ENCODE data around the gene ACY1. TPM values are rescaled to one million over a fixed set of nuclear protein-coding genes. Genes with fewer than 3 reads are reported as not detected.

ACY1 gene
- total RNA-seq, 1 donor from 2014 or later = 58.0 TPM

DNA sequence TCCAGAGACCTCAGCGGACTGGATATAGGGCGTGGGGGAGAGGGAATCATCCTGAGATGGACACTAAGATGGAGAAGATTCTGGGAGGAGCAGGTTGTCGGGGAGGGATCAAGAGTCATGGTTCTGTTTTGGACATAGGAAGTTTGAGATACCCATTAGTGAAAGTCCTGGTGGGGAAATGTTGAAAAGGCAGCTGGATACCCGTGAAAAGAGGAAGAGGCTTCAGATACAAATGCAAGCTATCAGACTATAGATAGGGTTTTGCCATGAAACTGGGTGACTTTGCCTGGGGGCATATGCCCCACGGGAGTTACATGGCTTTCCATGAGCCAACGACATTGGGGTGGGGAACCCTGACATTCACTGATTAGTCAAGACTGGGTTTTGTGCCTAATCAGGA is 29.2 kb upstream of the ACY1 start:
- no peak overlapping the region for H3K27ac Mint-ChIP-seq
- DNase-seq (ENCODE audit: low spot score) = no peak
- peaks cover 4% of the 10 kb centered on the region for H3K36me3 Mint-ChIP-seq (ENCODE audit: low read depth)
- no peak overlapping the region for H3K4me3 Mint-ChIP-seq
- no peaks in the 10 kb centered on the region for H3K9me3 Mint-ChIP-seq
- no peaks in the 10 kb centered on the region for H3K4me1 Mint-ChIP-seq (ENCODE audit: low read depth)
- H3K27me3 Mint-ChIP-seq (ENCODE audit: insufficient read depth) = peaks cover 38% of the 10 kb centered on the region
- intact Hi-C loops (cut with micrococcal nuclease) = no loop called here

DNA sequence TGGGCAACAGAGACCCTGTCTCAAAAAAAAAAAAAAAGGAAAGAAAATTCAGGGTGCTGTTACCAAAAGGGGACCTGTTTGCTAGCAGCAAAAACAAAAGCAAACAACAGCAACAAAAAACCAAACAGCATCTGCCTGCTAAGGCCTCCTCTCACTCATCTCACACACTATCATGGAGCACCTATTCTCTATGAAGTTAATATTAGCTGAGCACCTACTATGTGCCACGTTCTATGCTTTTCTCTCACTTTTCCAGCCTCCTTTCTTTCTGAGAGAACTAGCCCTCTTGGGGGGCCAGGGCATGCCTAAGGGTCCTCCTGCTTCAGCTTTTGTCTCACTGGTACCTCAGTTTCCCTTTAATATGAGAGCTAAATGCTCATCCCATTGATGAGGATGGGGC is 28.6 kb upstream of the ACY1 start:
- Mint-ChIP-seq H3K27me3 (ENCODE audit: insufficient read depth) (peaks cover 38% of the 10 kb centered on the region), H3K4me3 (no peak overlapping the region), H3K4me1 (ENCODE audit: low read depth) (no peaks in the 10 kb centered on the region), H3K9me3 (no peaks in the 10 kb centered on the region), H3K27ac (no peak overlapping the region), H3K36me3 (ENCODE audit: low read depth) (peaks cover 4% of the 10 kb centered on the region)
- intact Hi-C loops (cut with micrococcal nuclease) = no loop called here
- DNase-seq (ENCODE audit: low spot score) = no peak

DNA sequence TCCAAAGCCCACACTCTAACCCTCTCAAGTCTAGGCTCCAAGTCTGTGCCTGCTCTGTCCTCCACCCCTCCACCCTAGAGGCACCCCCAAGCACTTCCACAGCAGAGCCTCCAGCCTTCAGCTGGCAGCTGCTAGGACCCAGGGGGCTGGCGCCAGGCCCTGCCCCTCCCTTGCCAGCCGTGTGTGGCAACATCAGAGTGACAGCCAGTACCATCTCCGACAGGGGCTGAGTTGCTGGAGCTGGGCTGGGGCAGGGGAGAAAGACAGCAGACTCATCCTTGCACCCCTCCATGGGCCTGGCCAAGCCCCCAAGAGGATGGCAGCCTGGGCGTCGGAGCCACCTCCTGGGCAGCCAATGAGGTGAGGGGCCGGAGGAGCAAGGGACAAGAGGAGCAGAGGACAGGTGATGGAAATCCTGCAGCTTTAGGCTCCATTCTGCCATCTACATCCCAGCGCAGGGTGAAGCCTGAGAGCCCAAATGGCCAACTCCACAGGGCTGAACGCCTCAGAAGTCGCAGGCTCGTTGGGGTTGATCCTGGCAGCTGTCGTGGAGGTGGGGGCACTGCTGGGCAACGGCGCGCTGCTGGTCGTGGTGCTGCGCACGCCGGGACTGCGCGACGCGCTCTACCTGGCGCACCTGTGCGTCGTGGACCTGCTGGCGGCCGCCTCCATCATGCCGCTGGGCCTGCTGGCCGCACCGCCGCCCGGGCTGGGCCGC is 28.0 kb upstream of the ACY1 start, which contains the start of gene GPR62:
Gene GPR62, plus strand, starts transcription at position 207 of the 718 bp plus-strand sequence. Its CDS starts 272 bp downstream, at position 479.
- H3K4me1 Mint-ChIP-seq (ENCODE audit: low read depth) = no peaks in the 10 kb centered on the region
- no peak within 1 kb of the TSS for H3K4me3 Mint-ChIP-seq
- H3K36me3 Mint-ChIP-seq (ENCODE audit: low read depth) = peaks cover 4% of the 10 kb centered on the region

DNA sequence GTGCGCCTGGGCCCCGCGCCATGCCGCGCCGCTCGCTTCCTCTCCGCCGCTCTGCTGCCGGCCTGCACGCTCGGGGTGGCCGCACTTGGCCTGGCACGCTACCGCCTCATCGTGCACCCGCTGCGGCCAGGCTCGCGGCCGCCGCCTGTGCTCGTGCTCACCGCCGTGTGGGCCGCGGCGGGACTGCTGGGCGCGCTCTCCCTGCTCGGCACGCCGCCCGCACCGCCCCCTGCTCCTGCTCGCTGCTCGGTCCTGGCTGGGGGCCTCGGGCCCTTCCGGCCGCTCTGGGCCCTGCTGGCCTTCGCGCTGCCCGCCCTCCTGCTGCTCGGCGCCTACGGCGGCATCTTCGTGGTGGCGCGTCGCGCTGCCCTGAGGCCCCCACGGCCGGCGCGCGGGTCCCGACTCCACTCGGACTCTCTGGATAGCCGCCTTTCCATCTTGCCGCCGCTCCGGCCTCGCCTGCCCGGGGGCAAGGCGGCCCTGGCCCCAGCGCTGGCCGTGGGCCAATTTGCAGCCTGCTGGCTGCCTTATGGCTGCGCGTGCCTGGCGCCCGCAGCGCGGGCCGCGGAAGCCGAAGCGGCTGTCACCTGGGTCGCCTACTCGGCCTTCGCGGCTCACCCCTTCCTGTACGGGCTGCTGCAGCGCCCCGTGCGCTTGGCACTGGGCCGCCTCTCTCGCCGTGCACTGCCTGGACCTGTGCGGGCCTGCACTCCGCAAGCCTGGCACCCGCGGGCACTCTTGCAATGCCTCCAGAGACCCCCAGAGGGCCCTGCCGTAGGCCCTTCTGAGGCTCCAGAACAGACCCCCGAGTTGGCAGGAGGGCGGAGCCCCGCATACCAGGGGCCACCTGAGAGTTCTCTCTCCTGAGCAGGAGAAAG is 27.2 kb upstream of the ACY1 start:
- H3K27me3 Mint-ChIP-seq (ENCODE audit: insufficient read depth) = peaks cover 36% of the 10 kb centered on the region
- no peaks in the 10 kb centered on the region for H3K9me3 Mint-ChIP-seq
- H3K36me3 Mint-ChIP-seq (ENCODE audit: low read depth) = peaks cover 4% of the 10 kb centered on the region
- H3K27ac Mint-ChIP-seq = no peak overlapping the region
- intact Hi-C loops (cut with micrococcal nuclease) = no loop called here
- no peaks in the 10 kb centered on the region for H3K4me1 Mint-ChIP-seq (ENCODE audit: low read depth)
- no peak overlapping the region for H3K4me3 Mint-ChIP-seq
- DNase-seq (ENCODE audit: low spot score) = no peak

More for the DNA sequence above, 28.0 kb upstream of the ACY1 start, which contains the start of gene GPR62:
- DNase-seq (ENCODE audit: low spot score) = no peak
- Mint-ChIP-seq H3K9me3 (no peaks in the 10 kb centered on the region), H3K27ac (no peak within 1 kb of the TSS), H3K27me3 (ENCODE audit: insufficient read depth) (peaks cover 38% of the 10 kb centered on the region)
- intact Hi-C loops (cut with micrococcal nuclease) = no loop called here

GRCh38 chr3:51957520-51958205 is 25.7 kb upstream of the ACY1 start:
- DNase-seq (ENCODE audit: low spot score) = no peak
- no peak overlapping the region for H3K27ac Mint-ChIP-seq
- H3K36me3 Mint-ChIP-seq (ENCODE audit: low read depth) = peaks cover 4% of the 10 kb centered on the region
- no peak overlapping the region for H3K4me3 Mint-ChIP-seq
- intact Hi-C loops (cut with micrococcal nuclease) = no loop called here
- peaks cover 32% of the 10 kb centered on the region for H3K27me3 Mint-ChIP-seq (ENCODE audit: insufficient read depth)
- H3K4me1 Mint-ChIP-seq (ENCODE audit: low read depth) = no peaks in the 10 kb centered on the region
- H3K9me3 Mint-ChIP-seq = no peaks in the 10 kb centered on the region

- peaks cover 4% of the 10 kb centered on the region for H3K36me3 Mint-ChIP-seq (ENCODE audit: low read depth)
- DNase-seq (ENCODE audit: low spot score) = no peak
- H3K4me3 Mint-ChIP-seq = no peak overlapping the region
- no peaks in the 10 kb centered on the region for H3K4me1 Mint-ChIP-seq (ENCODE audit: low read depth)
- no peaks in the 10 kb centered on the region for H3K9me3 Mint-ChIP-seq
- H3K27ac Mint-ChIP-seq = no peak overlapping the region
- peaks cover 27% of the 10 kb centered on the region for H3K27me3 Mint-ChIP-seq (ENCODE audit: insufficient read depth)
- intact Hi-C loops (cut with micrococcal nuclease) = no loop called here
These were observed 24.5 kb upstream of the ACY1 start for GRCh38 chr3:51958603-51959521.

DNA sequence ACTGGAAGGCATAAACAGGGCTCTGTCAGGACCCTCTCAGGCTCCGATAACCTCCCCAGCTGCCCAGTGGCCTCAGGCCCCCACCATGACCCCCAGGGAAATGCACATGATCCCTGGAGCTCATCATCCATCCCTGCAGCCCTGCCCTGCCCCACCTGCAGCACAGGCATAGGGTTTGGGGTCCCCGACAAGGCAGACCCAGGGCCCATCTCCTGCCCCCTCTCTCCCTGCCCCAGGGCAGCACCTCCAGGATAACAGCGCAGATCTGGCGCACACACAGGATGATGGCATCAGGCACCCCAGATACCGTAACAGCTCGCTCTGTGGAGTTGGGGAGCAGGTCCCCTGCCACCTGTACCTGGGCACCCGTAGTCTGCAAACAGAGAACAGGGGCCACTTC is 23.7 kb upstream of the ACY1 start:
- Mint-ChIP-seq H3K4me1 (ENCODE audit: low read depth) (no peaks in the 10 kb centered on the region), H3K9me3 (no peaks in the 10 kb centered on the region), H3K4me3 (no peak overlapping the region), H3K27me3 (ENCODE audit: insufficient read depth) (peaks cover 20% of the 10 kb centered on the region), H3K36me3 (ENCODE audit: low read depth) (peaks cover 4% of the 10 kb centered on the region), H3K27ac (no peak overlapping the region)
- intact Hi-C loops (cut with micrococcal nuclease) = no loop called here
- no peak for DNase-seq (ENCODE audit: low spot score)

GRCh38 chr3:51960386-51960785 is 22.9 kb upstream of the ACY1 start:
- Mint-ChIP-seq H3K4me1 (ENCODE audit: low read depth) (no peaks in the 10 kb centered on the region), H3K4me3 (no peak overlapping the region), H3K27me3 (ENCODE audit: insufficient read depth) (peaks cover 12% of the 10 kb centered on the region), H3K9me3 (no peaks in the 10 kb centered on the region), H3K36me3 (ENCODE audit: low read depth) (peaks cover 4% of the 10 kb centered on the region), H3K27ac (no peak overlapping the region)
- DNase-seq (ENCODE audit: low spot score) = no peak
- intact Hi-C loops (cut with micrococcal nuclease) = no loop called here

- DNase-seq (ENCODE audit: low spot score) = no peak
These were observed 22.3 kb upstream of the ACY1 start for GRCh38 chr3:51961011-51961410.

DNA sequence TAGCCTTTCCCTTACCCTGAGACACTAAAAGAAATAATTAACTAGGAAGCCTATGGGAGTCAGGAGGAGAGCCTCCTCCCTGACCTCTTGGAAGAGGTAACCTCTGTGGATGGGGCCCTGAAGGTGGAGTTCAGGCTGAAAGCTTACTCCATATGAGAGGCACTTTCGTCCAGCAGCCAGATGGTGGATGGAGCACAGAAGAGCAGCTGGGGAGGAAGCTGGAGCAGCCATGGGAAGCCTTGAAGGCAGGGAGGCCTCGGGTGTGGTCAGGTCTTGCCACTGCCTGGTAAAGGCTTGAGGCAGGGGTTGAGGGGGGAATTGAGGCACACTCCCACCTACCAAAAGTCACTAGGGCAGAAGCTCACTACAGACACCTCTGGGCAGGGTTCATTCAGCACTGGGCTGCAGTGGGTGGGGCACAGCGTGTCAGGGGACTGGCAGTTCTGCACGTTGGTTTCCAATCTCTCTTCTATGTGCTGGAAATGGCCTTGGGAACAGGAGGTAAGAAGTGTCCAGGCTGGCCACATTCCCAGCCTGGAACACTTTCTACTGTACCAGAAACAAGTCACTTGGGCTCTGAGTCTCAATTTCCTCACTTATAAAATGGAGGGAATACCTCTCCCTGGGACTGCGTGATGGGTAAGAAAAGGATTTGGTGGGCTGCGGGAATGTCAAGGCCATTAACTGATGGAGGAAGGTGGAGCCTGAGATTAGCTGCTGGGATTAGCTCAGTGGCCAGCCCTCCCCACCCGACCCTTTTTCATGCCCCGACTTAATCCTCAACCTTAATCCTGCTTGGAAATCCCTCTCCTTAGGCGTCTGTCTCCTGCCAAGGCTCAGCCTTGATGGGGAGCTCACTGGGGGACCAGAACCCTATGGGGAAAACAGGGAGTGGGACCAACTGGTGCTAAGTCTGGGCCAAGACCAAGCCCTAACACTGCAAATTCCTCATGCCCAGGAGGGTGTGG is 21.4 kb upstream of the ACY1 start:
- H3K4me1 Mint-ChIP-seq (ENCODE audit: low read depth) = no peaks in the 10 kb centered on the region
- no peak overlapping the region for H3K27ac Mint-ChIP-seq
- H3K36me3 Mint-ChIP-seq (ENCODE audit: low read depth) = peaks cover 4% of the 10 kb centered on the region
- no peak for DNase-seq (ENCODE audit: low spot score)
- no peaks in the 10 kb centered on the region for H3K9me3 Mint-ChIP-seq
- intact Hi-C loops (cut with micrococcal nuclease) = no loop called here
- H3K27me3 Mint-ChIP-seq (ENCODE audit: insufficient read depth) = peaks cover 8% of the 10 kb centered on the region
- no peak overlapping the region for H3K4me3 Mint-ChIP-seq

More at GRCh38 chr3:51961011-51961410, 22.3 kb upstream of the ACY1 start:
- Mint-ChIP-seq H3K27ac (no peak overlapping the region), H3K4me1 (ENCODE audit: low read depth) (no peaks in the 10 kb centered on the region), H3K36me3 (ENCODE audit: low read depth) (peaks cover 4% of the 10 kb centered on the region), H3K9me3 (no peaks in the 10 kb centered on the region), H3K4me3 (no peak overlapping the region), H3K27me3 (ENCODE audit: insufficient read depth) (peaks cover 12% of the 10 kb centered on the region)
- intact Hi-C loops (cut with micrococcal nuclease) = no loop called here

- H3K27me3 Mint-ChIP-seq (ENCODE audit: insufficient read depth) = peaks cover 7% of the 10 kb centered on the region
- H3K9me3 Mint-ChIP-seq = no peaks in the 10 kb centered on the region
- no peak for DNase-seq (ENCODE audit: low spot score)
- H3K27ac Mint-ChIP-seq = no peak overlapping the region
- H3K4me3 Mint-ChIP-seq = no peak overlapping the region
- no peaks in the 10 kb centered on the region for H3K4me1 Mint-ChIP-seq (ENCODE audit: low read depth)
- intact Hi-C loops (cut with micrococcal nuclease) = no loop called here
- peaks cover 4% of the 10 kb centered on the region for H3K36me3 Mint-ChIP-seq (ENCODE audit: low read depth)
These were observed 20.3 kb upstream of the ACY1 start for GRCh38 chr3:51962854-51963530.

All from activated T-helper 1 cell treated with anti-CD3 and anti-CD28 coated beads, Interleukin-12 subunit alpha, Interleukin-12 subunit beta, Interleukin-2, Interleukin-4 antibody, amounts not matched to agents 30 ng/mL and 10 ng/mL and 1 ng/mL, durations not matched to agents 14 hours and 24 hours and 36 hours (primary cell).